WTC11 (cell line): ENCODE results near the gene SSH2. TPM values are rescaled to one million over a fixed set of nuclear protein-coding genes. Genes with fewer than 3 reads are reported as not detected.
A peak's percentile ranks its signal among the peaks of the same experiment; 100 is the strongest.

Experiments
- ATAC-seq: fragments of 200-7000 bp; cut with Tn5 transposase; 2 replicates; pipeline ENCODE4 v1.10.0; 2021; ENCODE audit warnings: mild to moderate bottlenecking, moderate library complexity
- CTCF ChIA-PET: fragments of 300-600 bp; sonication (Branson Sonifier 250); formaldehyde crosslinking; loops from one replicate; lab custom pipeline; 2021; ENCODE audit warnings: antibody characterized with exemption; lab: Charles Lee
- POLR2A ChIA-PET: fragments of 350-600 bp; sonication (Branson Sonifier 250); formaldehyde crosslinking; loops from one replicate; lab custom pipeline; 2021; ENCODE audit warnings: antibody characterized with exemption; lab: Charles Lee
- DNase-seq: peaks from one replicate; pipeline ENCODE4 v3.0.0; 2021; ENCODE audit warnings: low spot score
- H3K27ac Mint-ChIP-seq: 2 replicates; pipeline ENCODE4 v1.8.0; 2021; ENCODE audit warnings: mixed read lengths
- H3K27me3 Mint-ChIP-seq: 2 replicates; pipeline ENCODE4 v1.8.0; 2021; ENCODE audit warnings: low read depth, mild to moderate bottlenecking, moderate library complexity, mixed read lengths
- H3K36me3 Mint-ChIP-seq: 2 replicates; pipeline ENCODE4 v1.8.0; 2021; ENCODE audit warnings: mixed read lengths
- H3K4me1 Mint-ChIP-seq: 2 replicates; pipeline ENCODE4 v1.8.0; 2022; ENCODE audit warnings: mixed read lengths
- H3K4me3 Mint-ChIP-seq: 2 replicates; pipeline ENCODE4 v1.8.0; 2021; ENCODE audit warnings: mild to moderate bottlenecking, moderate library complexity, mixed read lengths
- H3K9me3 Mint-ChIP-seq: 2 replicates; pipeline ENCODE4 v1.8.0; 2021; ENCODE audit warnings: mixed read lengths
- ARID4B ChIP-seq: sonication (generic); formaldehyde crosslinking; IDR thresholded peaks from 2 replicates; pipeline ENCODE4 v1.8.0; 2023; ENCODE audit warnings: missing genetic modification reagents, mild to moderate bottlenecking, borderline replicate concordance
- CREB1 ChIP-seq: sonication (generic); formaldehyde crosslinking; IDR thresholded peaks from 2 replicates; pipeline ENCODE4 v1.8.0; 2023; ENCODE audit warnings: mild to moderate bottlenecking, missing genetic modification reagents
- IRF1 ChIP-seq: sonication (generic); formaldehyde crosslinking; IDR thresholded peaks from 2 replicates; pipeline ENCODE4 v1.8.0; 2023; ENCODE audit warnings: missing genetic modification reagents
- JAZF1 ChIP-seq: fragments of 250-450 bp; sonication (Bioruptor Pico); IDR thresholded peaks from 2 replicates; pipeline ENCODE4 v1.9.0; 2021; ENCODE audit warnings: moderate library complexity, mild to moderate bottlenecking, inconsistent platforms
- KAT7 ChIP-seq: sonication (generic); formaldehyde crosslinking; IDR thresholded peaks from 2 replicates; pipeline ENCODE4 v1.8.1; 2023; ENCODE audit warnings: missing genetic modification reagents, mild to moderate bottlenecking, borderline replicate concordance
- MAX ChIP-seq: sonication (generic); formaldehyde crosslinking; IDR thresholded peaks from 2 replicates; pipeline ENCODE4 v1.8.0; 2022; ENCODE audit warnings: mild to moderate bottlenecking, missing genetic modification reagents
- PRDM15 ChIP-seq: sonication (generic); formaldehyde crosslinking; IDR thresholded peaks from 2 replicates; pipeline ENCODE4 v1.8.0; 2022; ENCODE audit warnings: missing genetic modification reagents
- RORB ChIP-seq: fragments of 250-450 bp; sonication (Bioruptor Pico); IDR thresholded peaks from 2 replicates; pipeline ENCODE4 v1.9.0; 2021; ENCODE audit warnings: mild to moderate bottlenecking
- SMAD3 ChIP-seq: sonication (generic); formaldehyde crosslinking; IDR thresholded peaks from 2 replicates; pipeline ENCODE4 v1.8.0; 2022; ENCODE audit warnings: missing genetic modification reagents, mild to moderate bottlenecking, borderline replicate concordance
- STAT6 ChIP-seq: sonication (generic); formaldehyde crosslinking; conservative IDR thresholded peaks from 2 replicates; pipeline ENCODE4 v1.8.1; 2023; ENCODE audit warnings: mild to moderate bottlenecking, low read depth, missing genetic modification reagents, moderate library complexity
- ZBTB21 ChIP-seq: sonication (generic); formaldehyde crosslinking; IDR thresholded peaks from 2 replicates; pipeline ENCODE4 v1.8.1; 2023; ENCODE audit warnings: mild to moderate bottlenecking, missing genetic modification reagents, borderline replicate concordance
- ZNF416 ChIP-seq: fragments of 250-450 bp; sonication (Bioruptor Pico); IDR thresholded peaks from 2 replicates; pipeline ENCODE4 v1.9.0; 2021; ENCODE audit warnings: mild to moderate bottlenecking, inconsistent platforms
- ZNF423 ChIP-seq: fragments of 250-450 bp; sonication (Bioruptor Pico); IDR thresholded peaks from 2 replicates; pipeline ENCODE4 v2.1.2; 2022; ENCODE audit warnings: mild to moderate bottlenecking, moderate library complexity
- ZNF512 ChIP-seq: sonication (generic); formaldehyde crosslinking; IDR thresholded peaks from 2 replicates; pipeline ENCODE4 v1.8.1; 2022; ENCODE audit warnings: missing genetic modification reagents, borderline replicate concordance
- total RNA-seq: library from RNA; stranded (reverse); gene quantifications from 3 replicates; pipeline ENCODE4 v1.2.3, GENCODE V29; 2021

SSH2 gene
- total RNA-seq, 1 experiment from 2014 or later: 14.3 TPM

- DNase-seq (no peak), ATAC-seq (peak; percentile 5)
- Mint-ChIP-seq H3K4me3 (no peak overlapping the region), H3K36me3 (no peaks in the 10 kb centered on the region), H3K27ac (no peak overlapping the region), H3K27me3 (no peaks in the 10 kb centered on the region), H3K9me3 (peaks cover 2% of the 10 kb centered on the region; the same call in 1 of the 2 replicates), H3K4me1 (peaks cover 12% of the 10 kb centered on the region)
- TF ChIP-seq ZBTB21 (CRISPR knock-in tag): no peak
- no peak for TF ChIP-seq PRDM15 (CRISPR knock-in tag)
- no peak for TF ChIP-seq MAX (CRISPR knock-in tag)
- no peak for TF ChIP-seq IRF1
- TF ChIP-seq RORB (CRISPR knock-in tag): no peak
- no peak for TF ChIP-seq ZNF423 (CRISPR knock-in tag)
- ChIA-PET CTCF (interaction anchor here (0.7 to 5.0 kb wide), 50 partner anchors 9 to 406 kb away, joined by 3 to 112 read pairs (median 5); partner anchors contain the start of genes ANKRD13B and EFCAB5), POLR2A (interaction anchor here (0.5 to 1.0 kb wide), 5 partner anchors 9 to 312 kb away, joined by 3 to 4 read pairs (median 3); no protein-coding TSS in a partner anchor)
Observed at GRCh38 chr17:29930409-29931010, 482 bp upstream of the SSH2 start.

- Mint-ChIP-seq H3K36me3 (no peaks in the 10 kb centered on the region), H3K27ac (peak overlapping the region; percentile 88), H3K4me3 (no peak overlapping the region), H3K9me3 (no peaks in the 10 kb centered on the region), H3K27me3 (no peaks in the 10 kb centered on the region), H3K4me1 (peaks cover 12% of the 10 kb centered on the region)
- POLR2A ChIA-PET: no interaction called here
- DNase-seq: no peak
- peak; percentile 15 for ATAC-seq
- CTCF ChIA-PET: interaction anchor here (2.3 to 2.9 kb wide), 2 partner anchors 62 to 290 kb away, joined by 7 to 57 read pairs; no protein-coding TSS in a partner anchor
- TF ChIP-seq ARID4B (CRISPR knock-in tag) (0 out of 2 replicates have a peak, but pooled peaks have one; percentile 6), MAX (CRISPR knock-in tag) (no peak)
- TF ChIP-seq, all 79 proteins: peak for 1
Observed at GRCh38 chr17:29929006-29929532, 959 bp downstream of the SSH2 start.

- Mint-ChIP-seq H3K27me3 (no peaks in the 10 kb centered on the region), H3K4me3 (no peak overlapping the region), H3K27ac (no peak overlapping the region), H3K36me3 (no peaks in the 10 kb centered on the region), H3K9me3 (no peaks in the 10 kb centered on the region), H3K4me1 (peaks cover 12% of the 10 kb centered on the region)
- DNase-seq: no peak
- POLR2A ChIA-PET: no interaction called here
- CTCF ChIA-PET: interaction anchor here (1.2 to 2.3 kb wide), 2 partner anchors 166 to 288 kb away, joined by 4 to 7 read pairs; no protein-coding TSS in a partner anchor
- ATAC-seq: no peak
- TF ChIP-seq JAZF1 (CRISPR knock-in tag): no peak
- no peak for TF ChIP-seq SMAD3 (CRISPR knock-in tag)
- TF ChIP-seq ZNF416 (CRISPR knock-in tag): no peak
- TF ChIP-seq ZNF512 (CRISPR knock-in tag): no peak
- TF ChIP-seq STAT6 (CRISPR knock-in tag): no peak
- no peak for TF ChIP-seq CREB1
- TF ChIP-seq IRF1: no peak
- no peak for TF ChIP-seq KAT7
Observed at GRCh38 chr17:29927546-29927945, 2.5 kb downstream of the SSH2 start.
